CD4-positive, alpha-beta T cell treated with Interleukin-6 for 4 hours (primary cell): ENCODE results near the gene EPC2.
"Not testable (repeated sequence)": the region's sequence is repeated elsewhere in the genome, so short reads cannot be mapped to it uniquely, and the experiment has no call there.

ENCODE experiments used
- DNase-seq: peaks from one replicate; pipeline ENCODE4 v3.0.0-alpha.2; 2020; ENCODE audit warnings: mixed read lengths

The EPC2 gene

GRCh38 chr2:148737742-148738141, 93.2 kb downstream of the EPC2 start:
- no peak for DNase-seq

- DNase-seq, result no peak
Measured at GRCh38 chr2:148739454-148740105, 95.0 kb downstream of the EPC2 start.

- no peak for DNase-seq
Measured at GRCh38 chr2:148742373-148742772, 97.8 kb downstream of the EPC2 start.

- no peak for DNase-seq
Measured at GRCh38 chr2:148745151-148745851, 100.8 kb downstream of the EPC2 start.

GRCh38 chr2:148746973-148747372, 102.4 kb downstream of the EPC2 start:
- no peak for DNase-seq

- no peak for DNase-seq
Measured at GRCh38 chr2:148751907-148752306, 107.4 kb downstream of the EPC2 start.

- DNase-seq, result no peak
Measured at GRCh38 chr2:148752977-148753376, 108.4 kb downstream of the EPC2 start.

GRCh38 chr2:148754864-148755263, 110.3 kb downstream of the EPC2 start:
- no peak for DNase-seq

- DNase-seq, result no peak
Measured at GRCh38 chr2:148756292-148756975, 111.9 kb downstream of the EPC2 start.

GRCh38 chr2:148764815-148765214, 120.3 kb downstream of the EPC2 start:
- no peak for DNase-seq

- no peak for DNase-seq
Measured at GRCh38 chr2:148770047-148770446, 125.5 kb downstream of the EPC2 start.

GRCh38 chr2:148781544-148781943, 137.0 kb downstream of the EPC2 start:
- DNase-seq, result no peak

GRCh38 chr2:148789059-148789458, 144.5 kb downstream of the EPC2 start:
- DNase-seq, result no peak

GRCh38 chr2:148790172-148790571, 145.6 kb downstream of the EPC2 start:
- not testable (repeated sequence) for DNase-seq

- no peak for DNase-seq
Measured at GRCh38 chr2:148794558-148794957, 150.0 kb downstream of the EPC2 start.

GRCh38 chr2:148796735-148797512, 152.4 kb downstream of the EPC2 start:
- DNase-seq, result no peak

GRCh38 chr2:148802448-148803220, 158.1 kb downstream of the EPC2 start:
- DNase-seq, result no peak

GRCh38 chr2:148810081-148810480, 165.5 kb downstream of the EPC2 start:
- DNase-seq, result no peak

- no peak for DNase-seq
Measured at GRCh38 chr2:148812306-148812705, 167.8 kb downstream of the EPC2 start.

- peak; percentile 67 for DNase-seq
Measured at GRCh38 chr2:148813603-148814065, 169.1 kb downstream of the EPC2 start.

GRCh38 chr2:148814143-148814859, 169.8 kb downstream of the EPC2 start:
- DNase-seq, result no peak
